NCI-H2081 (cell line): ENCODE data around the gene NEURL2.
A peak's percentile ranks its signal among the peaks of the same experiment; 100 is the strongest.
"Not testable (repeated sequence)": the region's sequence is repeated elsewhere in the genome, so short reads cannot be mapped to it uniquely, and the experiment has no call there.

Experiments used
- DNase-seq, 2 experiments: peaks; one replicate each; lab custom pipeline; 2025; lab: John Stamatoyannopoulos, UW

The NEURL2 gene

DNA sequence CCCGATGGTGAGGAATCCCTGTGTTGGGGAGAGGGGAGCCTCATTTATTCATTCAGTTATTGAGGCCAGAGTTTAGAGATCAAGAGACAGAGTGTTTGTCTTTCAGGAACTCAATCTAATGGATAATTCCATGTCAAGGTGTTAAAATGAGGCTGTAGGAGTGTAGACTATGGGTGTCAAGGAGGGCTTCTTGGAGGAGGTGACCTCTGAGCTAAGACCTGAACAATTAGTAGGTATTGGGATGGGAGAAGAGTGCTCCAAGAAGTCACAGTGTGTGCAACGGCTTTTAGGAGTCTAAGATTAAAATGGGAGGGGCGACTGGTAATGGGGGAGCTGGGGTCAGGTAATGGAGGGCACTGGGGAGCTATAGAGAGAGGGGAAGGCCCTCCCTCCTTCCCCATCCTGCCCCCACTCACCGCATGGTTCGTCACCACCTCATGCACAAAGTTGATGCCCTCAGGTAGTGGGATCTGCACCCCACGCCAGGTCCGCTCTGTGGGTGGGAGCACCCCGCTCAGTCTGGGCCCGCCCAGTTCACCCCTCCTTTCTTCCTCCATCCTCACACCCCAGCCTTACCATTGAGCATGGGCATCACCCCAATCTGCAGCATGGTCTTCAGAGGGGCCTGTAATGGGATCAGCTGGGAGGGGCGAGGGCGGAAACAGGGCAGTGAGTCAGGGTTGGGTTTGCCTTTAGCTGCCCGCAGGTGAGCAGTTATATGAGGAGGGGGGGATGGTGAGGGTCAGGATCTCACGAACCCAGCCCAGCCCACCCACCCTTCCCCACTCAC is 8.2 kb upstream of the NEURL2 start:
- no peak for DNase-seq

DNA sequence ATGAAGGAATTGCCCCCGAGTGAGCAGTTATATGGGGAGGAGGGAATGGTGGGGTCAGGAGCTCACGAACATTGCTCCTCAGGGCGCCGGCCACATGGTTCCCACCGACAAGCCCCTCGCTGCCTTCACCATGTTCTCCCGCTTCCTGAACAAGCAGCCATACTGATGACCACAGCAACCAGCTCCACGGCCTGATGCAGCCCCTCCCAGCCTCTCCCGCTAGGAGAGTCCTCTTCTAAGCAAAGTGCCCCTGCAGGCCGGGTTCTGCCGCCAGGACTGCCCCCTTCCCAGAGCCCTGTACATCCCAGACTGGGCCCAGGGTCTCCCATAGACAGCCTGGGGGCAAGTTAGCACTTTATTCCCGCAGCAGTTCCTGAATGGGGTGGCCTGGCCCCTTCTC is 7.3 kb upstream of the NEURL2 start:
- no peak for DNase-seq

DNA sequence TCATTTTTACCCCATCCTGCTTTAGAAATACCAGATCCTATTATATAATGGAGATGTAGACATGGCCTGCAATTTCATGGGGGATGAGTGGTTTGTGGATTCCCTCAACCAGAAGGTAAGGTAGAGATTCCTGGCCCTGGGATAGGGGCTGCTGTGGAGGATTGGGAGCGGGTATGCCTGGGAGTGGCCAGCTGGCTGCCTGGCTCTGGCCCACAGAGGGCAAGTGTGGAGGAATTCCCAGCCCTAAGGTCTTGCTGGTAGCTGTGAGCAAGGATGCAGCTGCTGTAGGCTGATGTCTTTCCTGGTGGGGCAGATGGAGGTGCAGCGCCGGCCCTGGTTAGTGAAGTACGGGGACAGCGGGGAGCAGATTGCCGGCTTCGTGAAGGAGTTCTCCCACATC is 6.7 kb upstream of the NEURL2 start:
- DNase-seq: no peak

DNA sequence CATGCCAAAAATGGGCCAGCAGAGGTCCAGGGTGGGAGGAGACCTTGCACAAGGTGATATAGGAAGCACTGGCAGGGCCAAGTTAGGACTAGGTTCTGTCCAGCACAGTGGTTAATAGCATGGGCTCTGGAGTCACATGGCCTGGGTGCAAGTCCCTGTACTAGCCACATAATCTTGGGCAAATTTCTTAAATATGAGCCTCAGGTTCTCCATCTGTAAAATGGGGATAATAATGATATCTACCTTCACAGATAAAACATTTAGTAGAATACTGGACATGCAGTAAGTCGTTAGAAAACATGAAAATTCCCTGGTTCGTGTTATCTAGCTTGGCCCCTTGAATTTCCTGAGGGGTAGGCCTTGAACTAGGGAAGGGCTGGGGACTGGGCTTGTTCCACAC is 6.3 kb upstream of the NEURL2 start:
- no peak for DNase-seq

DNA sequence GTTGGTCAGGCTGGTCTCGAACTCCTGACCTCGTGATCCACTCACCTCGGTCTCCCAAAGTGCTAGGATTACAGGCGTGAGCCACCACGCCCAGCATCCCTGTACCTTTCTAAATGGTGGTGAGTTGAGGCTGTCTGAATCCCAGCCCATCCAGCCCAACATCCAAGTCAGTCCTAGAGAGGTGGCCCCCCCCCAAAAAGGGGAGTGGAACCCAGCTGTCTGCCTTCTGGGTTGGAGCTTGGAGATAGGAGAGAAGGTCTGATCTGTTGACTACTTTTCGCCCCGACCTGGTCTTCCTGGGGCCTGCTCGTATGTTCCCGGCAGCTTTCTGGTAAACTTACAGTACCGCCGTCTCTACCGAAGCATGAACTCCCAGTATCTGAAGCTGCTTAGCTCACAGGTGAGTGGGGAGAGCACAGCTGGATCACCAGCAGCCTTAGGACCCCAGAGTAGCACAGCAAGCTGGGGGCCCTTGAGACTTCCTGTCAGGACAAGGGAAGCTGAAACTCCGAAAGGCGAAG is 5.7 kb upstream of the NEURL2 start:
- no peak for DNase-seq

DNA sequence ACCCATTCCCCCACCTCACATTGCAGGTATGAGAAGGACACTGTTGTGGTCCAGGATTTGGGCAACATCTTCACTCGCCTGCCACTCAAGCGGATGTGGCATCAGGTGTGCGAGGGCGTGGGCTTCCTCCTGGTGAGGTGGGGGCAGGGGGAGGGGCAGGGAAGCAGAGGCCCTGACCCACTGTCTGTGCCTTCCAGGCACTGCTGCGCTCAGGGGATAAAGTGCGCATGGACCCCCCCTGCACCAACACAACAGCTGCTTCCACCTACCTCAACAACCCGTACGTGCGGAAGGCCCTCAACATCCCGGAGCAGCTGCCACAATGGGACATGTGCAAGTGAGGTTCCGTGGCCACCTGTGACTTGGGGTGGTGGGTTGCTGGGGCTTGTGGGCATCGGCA is 3.8 kb upstream of the NEURL2 start:
- no peak for DNase-seq

DNA sequence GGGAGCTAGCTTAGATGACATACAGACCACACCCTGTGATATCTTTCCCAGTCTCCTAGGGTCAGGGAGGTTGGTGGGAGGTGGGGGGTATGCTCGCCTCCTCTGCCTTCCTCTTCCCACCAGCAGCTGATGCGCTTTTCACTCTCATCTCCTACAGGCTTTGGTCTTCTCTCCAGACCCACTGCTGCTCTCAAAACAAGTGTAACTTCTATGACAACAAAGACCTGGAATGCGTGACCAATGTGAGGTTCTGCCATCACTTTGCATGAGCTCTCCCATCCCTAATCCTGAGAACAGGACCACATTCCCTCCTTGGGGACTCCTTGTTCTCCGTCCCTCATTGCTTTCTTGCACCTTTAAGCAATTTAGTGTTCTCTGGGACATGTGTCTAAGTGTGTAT is 2.8 kb upstream of the NEURL2 start:
- no peak for DNase-seq

DNA sequence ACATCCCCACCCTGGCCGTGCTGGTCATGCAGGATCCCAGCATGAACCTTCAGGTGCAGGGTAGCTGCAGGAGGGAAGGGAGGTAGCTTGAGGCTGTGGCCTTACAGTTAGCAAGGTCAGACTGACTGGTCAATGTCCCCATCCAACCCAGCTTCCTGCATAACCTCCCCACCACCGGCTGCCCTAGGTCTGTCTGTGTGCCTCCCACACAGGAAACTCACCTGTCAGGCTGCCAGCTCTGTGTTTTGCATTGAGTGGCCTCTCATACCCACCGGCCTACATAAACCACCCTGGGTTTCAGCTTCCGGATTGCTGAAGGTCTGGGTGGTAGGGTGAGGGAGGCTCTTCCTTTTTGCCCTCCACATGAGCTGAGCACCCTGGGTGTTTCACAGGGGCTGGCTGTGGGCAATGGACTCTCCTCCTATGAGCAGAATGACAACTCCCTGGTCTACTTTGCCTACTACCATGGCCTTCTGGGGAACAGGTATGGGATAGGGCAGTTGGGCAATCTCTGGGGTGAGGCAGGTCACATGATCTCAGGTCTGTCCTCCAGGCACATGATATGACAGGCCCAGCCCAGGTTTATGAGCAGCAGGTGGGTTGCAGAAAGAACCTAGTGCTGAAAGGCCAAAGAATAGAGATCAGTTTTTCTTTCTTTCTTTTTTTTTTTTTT is 2.0 kb upstream of the NEURL2 start:
- no peak for DNase-seq

DNA sequence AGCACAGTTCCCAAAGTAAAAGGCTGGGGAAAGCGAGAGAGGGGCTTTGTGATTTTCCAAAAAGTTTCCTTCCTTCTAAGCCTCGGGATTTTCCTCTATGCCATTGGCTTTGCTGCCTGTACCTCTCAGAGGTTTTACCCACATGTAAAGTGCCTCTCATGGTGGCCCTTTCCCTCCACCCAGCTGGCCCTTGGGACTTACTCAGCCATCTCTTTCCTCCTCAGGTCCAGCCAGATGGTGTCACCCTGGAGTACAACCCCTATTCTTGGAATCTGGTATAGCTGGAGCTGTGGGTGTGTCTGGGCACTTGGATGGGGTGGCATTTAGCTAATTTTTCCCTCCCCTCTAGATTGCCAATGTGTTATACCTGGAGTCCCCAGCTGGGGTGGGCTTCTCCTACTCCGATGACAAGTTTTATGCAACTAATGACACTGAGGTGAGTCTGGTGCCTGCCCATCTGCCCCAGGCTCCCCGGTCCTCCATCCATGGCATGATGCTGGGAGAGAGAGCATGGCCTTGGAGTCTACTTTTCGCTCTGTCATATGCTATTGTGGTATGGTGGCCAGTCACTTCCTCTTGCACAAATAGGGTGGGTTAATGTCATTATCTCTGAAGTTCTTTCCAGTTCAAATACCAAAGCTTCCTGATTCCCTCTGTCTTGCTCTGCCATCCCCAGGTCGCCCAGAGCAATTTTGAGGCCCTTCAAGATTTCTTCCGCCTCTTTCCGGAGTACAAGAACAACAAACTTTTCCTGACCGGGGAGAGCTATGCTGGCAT is 1.2 kb upstream of the NEURL2 start:
- no peak for DNase-seq

DNA sequence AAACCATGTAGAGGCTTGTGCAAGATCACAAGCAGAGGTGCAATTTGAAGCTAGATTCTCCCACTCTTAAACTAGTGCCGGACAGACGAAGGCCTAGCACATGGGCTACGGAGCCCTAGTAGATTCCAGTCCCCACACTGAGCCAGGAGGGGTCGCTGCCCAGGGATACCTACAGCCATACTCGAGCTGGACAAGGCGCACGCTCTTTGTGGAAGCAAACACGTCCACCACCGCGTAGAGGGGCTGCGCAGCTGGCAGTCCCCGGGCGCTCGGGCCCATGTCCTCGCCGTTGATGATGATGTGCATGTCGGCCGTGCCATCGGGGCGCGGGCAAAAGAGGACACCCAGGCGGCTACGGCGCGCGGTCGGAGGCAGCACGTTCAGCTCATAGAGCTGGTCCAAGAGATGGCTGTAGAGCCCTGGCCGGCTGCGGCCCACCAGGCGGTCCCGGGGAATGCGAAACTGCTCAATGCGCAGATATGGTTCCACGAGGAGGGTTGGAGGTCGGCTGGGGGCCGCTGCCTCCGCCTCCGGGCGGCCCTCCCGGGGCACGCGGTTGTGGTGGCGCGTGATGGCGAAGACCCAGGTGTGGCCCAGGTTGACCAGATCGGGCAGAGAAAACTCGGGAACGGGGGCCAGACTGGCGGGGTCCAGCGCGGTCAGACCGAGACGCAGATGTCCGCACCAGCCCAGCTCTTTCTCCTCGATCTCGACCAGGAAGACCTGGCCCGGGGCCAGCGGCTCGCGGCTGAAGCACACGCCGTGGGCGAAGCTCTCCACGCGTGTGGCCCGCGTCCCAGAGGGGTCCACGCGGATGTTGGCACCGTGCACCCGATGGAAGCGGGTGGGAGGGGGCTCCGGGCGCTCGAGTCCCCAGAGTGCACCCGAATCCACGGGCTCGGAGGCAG is 677 bp downstream of the NEURL2 start:
- DNase-seq: peak; percentile 35 to 44

DNA sequence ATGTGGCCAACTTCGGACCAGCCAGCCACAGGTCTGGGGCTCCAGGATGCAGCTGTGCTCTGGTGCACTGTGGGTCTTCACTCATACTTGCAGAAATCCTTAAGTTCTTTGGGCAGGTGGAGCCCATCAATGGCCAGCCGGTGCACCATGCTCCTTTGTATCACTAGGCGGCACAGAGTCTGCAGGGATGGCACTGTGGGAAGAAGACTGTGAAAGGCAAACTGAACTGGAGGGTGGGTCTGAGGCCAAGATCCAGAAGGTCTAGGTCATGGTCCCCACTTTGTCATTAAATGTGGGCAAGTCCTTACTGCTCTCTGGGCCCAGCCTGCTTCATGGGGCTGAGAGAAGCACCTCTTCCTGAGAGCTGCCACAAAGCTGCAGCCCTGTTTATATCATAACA is 2.3 kb downstream of the NEURL2 start:
- no peak for DNase-seq

DNA sequence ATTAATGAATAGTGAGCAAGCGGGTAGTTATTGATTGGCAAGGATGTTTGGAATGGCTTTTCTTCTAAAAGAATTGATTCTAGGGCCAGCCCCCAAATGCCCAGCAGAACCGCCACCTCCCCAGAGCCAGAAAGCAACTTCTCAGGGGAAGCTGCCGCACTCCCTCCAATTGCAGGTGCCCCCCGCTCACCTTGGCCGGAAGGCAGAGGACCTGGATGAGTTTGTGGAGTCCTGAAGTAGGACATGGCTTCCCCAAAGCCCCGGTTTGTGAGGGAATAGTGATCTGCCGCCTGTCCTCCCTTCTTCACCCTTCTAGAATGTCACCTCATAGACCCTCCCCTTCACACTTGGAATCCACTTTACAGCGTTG is 3.7 kb downstream of the NEURL2 start, which contains the start of gene SPATA25:
TSS of gene SPATA25 (minus strand) at position 277 of the 370 bp plus-strand sequence. CDS start at position 245, 32 bp downstream.
- DNase-seq: no peak

DNA sequence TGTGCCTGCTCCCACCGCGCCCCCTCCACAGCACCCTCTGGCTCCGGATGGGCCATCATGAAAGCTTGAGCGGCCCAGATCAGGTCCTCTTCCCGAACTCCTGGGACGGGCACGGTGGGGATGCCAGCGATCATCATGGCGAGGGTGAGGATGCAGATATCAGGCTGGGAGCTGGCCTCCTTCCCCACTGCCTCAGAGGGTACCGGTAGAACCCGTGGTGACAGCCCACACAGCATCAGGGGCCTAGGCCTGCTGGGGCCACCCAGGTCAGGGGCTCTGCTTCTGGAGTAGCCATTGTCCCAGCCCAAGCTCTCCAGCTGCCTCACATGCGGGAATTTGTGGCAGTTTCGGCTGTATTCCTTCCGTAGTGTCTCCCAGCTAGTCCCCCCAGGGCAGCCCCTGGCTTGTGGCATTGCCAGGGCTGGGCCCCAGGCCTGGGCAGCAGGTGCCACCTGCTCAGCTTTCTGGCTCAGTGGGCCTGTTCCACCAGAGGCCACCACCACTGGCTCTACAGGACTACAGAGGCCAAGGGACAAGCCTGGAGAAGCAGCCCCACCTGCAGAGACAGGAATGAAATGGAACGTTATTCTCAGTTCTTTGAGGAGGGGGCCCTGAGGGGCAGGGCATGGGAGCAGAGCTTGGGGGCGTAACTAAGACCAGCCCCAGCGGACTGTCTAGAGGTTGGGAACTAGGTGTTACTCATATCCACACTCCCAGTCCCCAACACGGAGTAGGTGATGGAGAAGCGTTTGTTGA is 4.2 kb downstream of the NEURL2 start:
- no peak for DNase-seq

DNA sequence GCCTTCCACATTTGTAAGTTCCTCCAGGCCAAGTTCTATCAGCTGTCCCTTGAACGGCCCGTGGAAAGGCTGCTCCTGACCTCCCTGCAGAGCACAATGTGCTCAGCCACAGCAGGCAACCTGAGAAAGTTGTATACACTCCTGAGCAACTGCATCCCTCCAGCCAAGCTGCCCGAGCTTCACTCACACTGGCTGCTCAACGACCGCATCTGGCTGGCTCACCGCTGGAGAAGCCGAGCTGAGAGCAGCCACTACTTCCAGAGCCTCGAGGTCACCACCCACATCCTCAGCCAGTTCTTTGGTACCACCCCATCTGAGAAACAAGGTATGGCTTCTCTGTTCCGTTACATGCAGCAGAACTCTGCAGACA is 7.9 kb downstream of the NEURL2 start:
- no peak for DNase-seq

DNA sequence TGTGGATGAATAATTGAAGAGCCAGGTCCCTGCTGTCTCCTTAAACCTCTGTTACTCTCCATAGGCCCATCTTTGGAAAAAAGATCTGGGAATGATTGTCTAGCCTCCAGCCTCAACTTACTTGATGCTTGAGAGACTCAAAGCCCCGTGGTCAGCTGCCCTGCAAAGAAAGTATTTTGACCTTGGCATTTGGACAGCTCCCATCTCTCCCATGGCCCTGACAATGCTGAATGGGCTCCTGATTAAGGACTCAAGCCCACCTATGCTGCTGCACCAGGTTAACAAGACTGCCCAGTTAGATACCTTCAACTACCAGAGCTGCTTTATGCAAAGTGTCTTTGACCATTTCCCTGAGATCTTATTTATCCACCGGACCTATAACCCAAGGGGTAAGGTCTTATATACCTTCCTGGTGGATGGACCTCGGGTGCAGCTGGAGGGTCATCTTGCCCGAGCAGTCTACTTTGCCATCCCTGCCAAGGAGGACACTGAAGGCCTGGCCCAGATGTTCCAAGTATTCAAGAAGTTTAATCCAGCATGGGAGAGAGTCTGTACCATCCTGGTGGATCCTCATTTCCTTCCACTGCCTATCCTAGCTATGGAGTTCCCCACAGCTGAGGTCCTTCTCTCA is 8.4 kb downstream of the NEURL2 start:
- DNase-seq: no peak

DNA sequence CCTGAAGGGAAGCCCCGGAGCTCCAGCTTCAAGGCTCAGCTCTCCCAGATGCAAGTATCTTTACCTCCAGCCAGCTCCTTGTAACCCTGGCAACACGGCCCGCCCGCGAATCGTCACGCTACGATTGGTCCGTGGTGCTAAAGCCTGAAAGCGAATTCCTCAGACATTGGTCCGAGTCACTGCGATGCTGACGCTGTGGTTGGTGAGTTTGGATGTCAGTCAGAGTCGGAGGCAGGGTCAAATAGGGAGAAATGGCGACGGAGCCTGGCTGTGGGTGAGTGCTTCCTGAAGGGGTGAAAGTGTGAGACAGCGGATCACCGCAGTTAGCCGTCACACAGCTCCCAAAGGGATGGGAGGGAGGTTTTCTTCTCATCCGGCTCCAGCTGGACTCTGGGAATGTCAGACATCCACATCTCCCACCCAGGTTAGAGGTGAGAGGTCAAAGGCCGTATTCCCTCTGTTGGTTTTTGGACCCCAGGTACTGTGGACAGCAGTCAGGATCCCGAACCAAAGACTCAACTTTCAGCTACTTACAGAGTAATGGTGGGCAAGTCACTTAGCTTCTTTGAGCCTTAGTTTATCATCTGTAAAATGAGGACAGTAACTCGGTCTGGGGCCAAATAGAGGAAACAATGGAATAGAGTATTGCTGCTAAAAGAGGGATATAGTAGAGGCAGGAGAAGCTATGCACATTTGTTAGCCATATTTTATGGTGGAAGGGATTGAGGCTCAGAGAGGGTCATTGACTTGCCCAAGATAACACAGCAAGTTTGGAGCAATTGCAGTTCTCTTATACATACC is 9.8 kb downstream of the NEURL2 start, which contains the start of gene ZSWIM1:
TSS of gene ZSWIM1 (plus strand) at position 240 of the 801 bp plus-strand sequence. CDS start 1,366 bp downstream, outside the sequence.
- DNase-seq: peak; percentile 98 to 99

DNA sequence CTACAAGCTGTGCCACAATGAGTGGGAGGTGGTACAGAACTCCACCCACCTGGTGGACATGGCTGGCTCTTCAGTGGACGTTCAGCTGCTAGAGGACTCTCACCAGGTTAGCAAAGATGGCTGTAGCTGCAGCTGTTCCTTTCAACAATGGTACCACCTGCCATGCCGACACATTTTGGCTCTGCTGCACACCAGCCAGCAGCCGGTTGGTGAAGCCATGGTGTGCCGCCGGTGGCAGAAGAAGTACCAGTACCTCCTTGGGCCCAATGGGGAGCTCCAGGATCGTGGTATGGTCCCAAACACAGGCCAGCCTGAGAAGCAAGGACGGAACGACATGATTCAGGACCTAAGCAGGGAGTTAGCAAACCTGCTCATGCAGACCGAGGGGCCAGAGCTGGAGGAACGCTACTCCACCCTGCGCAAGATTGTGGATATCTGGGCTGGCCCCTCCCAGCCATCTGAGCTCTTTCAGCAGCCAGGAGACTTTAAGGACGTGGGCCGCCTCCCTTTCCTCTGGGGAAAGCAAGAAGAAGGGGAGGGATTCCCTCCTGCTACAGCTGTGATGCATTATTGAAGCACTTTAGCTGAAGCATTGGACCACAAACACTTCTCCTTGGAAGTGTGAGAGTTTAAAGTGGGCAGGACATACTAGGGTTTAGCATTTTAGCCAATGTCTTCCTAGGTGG is 12.8 kb downstream of the NEURL2 start:
- no peak for DNase-seq

DNA sequence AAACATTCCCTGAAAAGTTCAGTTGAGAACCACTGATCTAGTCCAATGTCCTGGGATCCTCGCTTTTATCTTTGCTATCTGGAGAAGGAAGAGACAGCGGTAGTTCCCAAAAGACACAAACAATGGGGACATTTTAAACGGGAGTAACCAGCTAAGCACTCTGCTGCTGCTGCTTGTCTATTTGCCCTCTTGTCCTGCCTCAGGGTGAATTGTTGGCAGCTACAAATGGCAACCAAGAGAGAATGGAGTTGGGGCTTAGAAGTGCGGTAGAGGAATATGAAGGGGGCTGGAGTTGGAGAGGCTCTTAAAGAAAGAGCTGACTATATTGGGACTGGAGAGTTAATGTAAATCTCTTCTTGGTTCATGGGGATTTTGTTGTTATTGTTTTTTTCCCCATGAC is 16.4 kb downstream of the NEURL2 start:
- DNase-seq: no peak

DNA sequence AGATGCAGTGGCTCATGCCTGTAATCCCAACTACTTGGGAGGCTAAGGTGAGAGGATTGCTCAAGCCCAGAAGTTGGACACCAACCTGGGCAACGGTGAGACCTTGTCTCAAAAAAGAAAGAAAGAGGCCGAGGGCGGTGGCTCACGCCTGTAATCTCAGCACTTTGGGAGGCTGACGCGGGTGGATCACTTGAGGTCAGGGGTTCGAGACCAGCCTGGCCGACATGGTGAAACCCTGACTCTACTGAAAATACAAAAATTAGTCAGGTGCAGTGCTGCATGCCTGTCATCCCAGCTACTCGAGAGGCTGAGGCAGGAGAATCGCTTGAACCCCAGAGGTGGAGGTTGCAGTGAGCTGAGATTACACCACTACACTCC is 16.9 kb downstream of the NEURL2 start:
- DNase-seq: not testable (repeated sequence)
